HEK293 (cell line): ENCODE data around the gene ARHGAP4.

Source experiments
- ATF2 ChIP-seq: fragments of 450-650 bp; formaldehyde crosslinking; IDR thresholded peaks from 2 replicates; pipeline ENCODE4 v1.5.1; 2016; ENCODE audit warnings: missing biosample characterization, missing genetic modification characterization, low read depth
- CTCF ChIP-seq: fragments of 450-650 bp; formaldehyde crosslinking; IDR thresholded peaks from 2 replicates; pipeline ENCODE4 v1.5.1; 2016; ENCODE audit warnings: missing biosample characterization, missing genetic modification characterization
- MYNN ChIP-seq: fragments of 450-650 bp; formaldehyde crosslinking; IDR thresholded peaks from 2 replicates; pipeline ENCODE4 v1.5.1; 2016; ENCODE audit warnings: missing biosample characterization, missing genetic modification characterization, borderline replicate concordance
- PBX3 ChIP-seq: sonication (generic); formaldehyde crosslinking; IDR thresholded peaks from 2 replicates; pipeline ENCODE4 v1.8.1; 2022; ENCODE audit warnings: mild to moderate bottlenecking, moderate library complexity, missing genetic modification reagents
- PRDM1 ChIP-seq: fragments of 450-650 bp; formaldehyde crosslinking; IDR thresholded peaks from 2 replicates; pipeline ENCODE4; 2016; ENCODE audit warnings: missing biosample characterization, missing genetic modification characterization
- ZBTB11 ChIP-seq: fragments of 450-650 bp; formaldehyde crosslinking; conservative IDR thresholded peaks from 2 replicates; pipeline ENCODE4 v1.5.1; 2016; ENCODE audit warnings: low read depth, missing biosample characterization, missing genetic modification characterization
- ZFP37 ChIP-seq: fragments of 450-650 bp; formaldehyde crosslinking; IDR thresholded peaks from 2 replicates; pipeline ENCODE4 v1.5.1; 2016; ENCODE audit warnings: missing biosample characterization, missing genetic modification characterization
- ZNF133 ChIP-seq: fragments of 450-650 bp; formaldehyde crosslinking; IDR thresholded peaks from 2 replicates; pipeline ENCODE4 v1.5.1; 2016; ENCODE audit warnings: missing biosample characterization, missing genetic modification characterization
- ZNF19 ChIP-seq: fragments of 450-650 bp; formaldehyde crosslinking; IDR thresholded peaks from 2 replicates; pipeline ENCODE4; 2016; ENCODE audit warnings: missing biosample characterization, missing genetic modification characterization, low read depth
- ZNF274 ChIP-seq, 2 experiments: fragments of 200-500 bp in 1 of 2; fragments of 450-650 bp in 1 of 2; sonication (Bioruptor generic) in 1 of 2; formaldehyde crosslinking in 1 of 2; IDR thresholded peaks; 2 replicates each; pipeline versions ENCODE4 v1.5.1 to v1.6.1; 2014 to 2016; ENCODE audit warnings: borderline replicate concordance in 1 of 2, inconsistent platforms in 1 of 2, low read length in 1 of 2, missing biosample characterization in 1 of 2, missing genetic modification characterization in 1 of 2
- ZNF610 ChIP-seq: fragments of 450-650 bp; formaldehyde crosslinking; IDR thresholded peaks from 2 replicates; pipeline ENCODE4 v1.5.1; 2016; ENCODE audit warnings: missing biosample characterization, missing genetic modification characterization, borderline replicate concordance
- ZNF777 ChIP-seq: fragments of 450-650 bp; formaldehyde crosslinking; IDR thresholded peaks from 2 replicates; pipeline ENCODE4 v1.5.1; 2017; ENCODE audit warnings: missing biosample characterization, missing genetic modification characterization, borderline replicate concordance
- ZNF785 ChIP-seq: fragments of 450-650 bp; formaldehyde crosslinking; IDR thresholded peaks from 2 replicates; pipeline ENCODE4 v1.5.1; 2016; ENCODE audit warnings: missing biosample characterization, missing genetic modification characterization

- TF ChIP-seq ATF2 (tag by site-specific recombination) = no peak
- TF ChIP-seq MYNN (tag by site-specific recombination) = no peak
- TF ChIP-seq PBX3 (CRISPR knock-in tag) = no peak
- TF ChIP-seq ZNF777 = no peak
- no peak for TF ChIP-seq CTCF (tag by site-specific recombination)
- no peak for TF ChIP-seq ZNF610 (tag by site-specific recombination)
- no peak for TF ChIP-seq ZNF785 (tag by site-specific recombination)
- TF ChIP-seq ZNF19 (tag by site-specific recombination) = no peak
- no peak for TF ChIP-seq ZBTB11 (tag by site-specific recombination)
- no peak for TF ChIP-seq PRDM1 (tag by site-specific recombination)
- no peak for TF ChIP-seq ZNF274 (IDR thresholded peaks at IDR 0.05; ENCODE audit: low read length)
- TF ChIP-seq ZNF274 (tag by site-specific recombination; IDR thresholded peaks at IDR 0.05; ENCODE audit: borderline replicate concordance) = no peak
- TF ChIP-seq ZFP37 (tag by site-specific recombination) = no peak
- TF ChIP-seq ZNF133 = no peak
These were observed 34.7 kb upstream of the ARHGAP4 start for GRCh38 chrX:153960786-153961185.
